CD1c-positive myeloid dendritic cell (primary cell): ENCODE measurements around the gene C9orf40.

ENCODE experiments used
- DNase-seq: peaks from one replicate; pipeline ENCODE4 v3.0.0-alpha.2; 2016; ENCODE audit errors: extremely low spot score

Gene C9orf40

DNA sequence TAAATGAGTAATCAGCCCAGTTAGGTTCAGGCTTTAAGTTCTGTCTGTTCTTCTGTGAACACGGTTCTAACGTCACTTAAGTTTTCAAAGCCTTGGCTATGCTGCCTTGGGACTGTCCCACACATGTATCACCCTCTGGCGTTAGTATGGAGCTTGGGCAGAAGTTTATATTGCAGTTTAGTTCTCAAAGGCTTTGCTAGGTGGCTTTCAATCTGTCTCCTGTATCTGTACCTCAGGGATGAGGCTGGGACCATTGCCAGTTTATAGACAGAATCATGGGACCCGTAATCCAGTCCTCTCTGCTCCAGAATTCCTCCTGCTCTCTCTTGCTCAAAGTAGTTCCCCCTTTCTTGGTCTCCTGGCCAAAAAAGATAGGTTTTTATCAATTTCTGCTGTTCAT is 12.1 kb downstream of the C9orf40 start:
- no peak for DNase-seq

DNA sequence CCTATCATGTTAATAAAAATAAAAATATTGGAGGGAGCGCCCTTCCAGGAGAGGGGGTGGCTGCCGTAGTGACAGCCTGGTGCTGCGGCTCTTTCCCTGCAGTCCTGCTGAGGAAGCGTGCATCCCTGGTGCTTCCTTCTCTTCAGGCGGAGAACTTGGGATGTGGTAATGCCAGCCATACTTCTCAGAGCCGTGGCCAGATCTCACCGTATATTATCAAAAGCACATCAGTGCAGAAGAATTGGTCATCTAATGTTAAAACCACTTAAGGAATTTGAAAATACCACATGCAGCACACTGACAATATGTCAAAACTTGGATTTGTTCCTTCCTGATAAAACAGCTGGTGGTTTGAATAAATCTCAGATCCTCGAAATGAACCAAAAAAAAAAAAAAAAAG is 17.7 kb downstream of the C9orf40 start:
- no peak for DNase-seq

DNA sequence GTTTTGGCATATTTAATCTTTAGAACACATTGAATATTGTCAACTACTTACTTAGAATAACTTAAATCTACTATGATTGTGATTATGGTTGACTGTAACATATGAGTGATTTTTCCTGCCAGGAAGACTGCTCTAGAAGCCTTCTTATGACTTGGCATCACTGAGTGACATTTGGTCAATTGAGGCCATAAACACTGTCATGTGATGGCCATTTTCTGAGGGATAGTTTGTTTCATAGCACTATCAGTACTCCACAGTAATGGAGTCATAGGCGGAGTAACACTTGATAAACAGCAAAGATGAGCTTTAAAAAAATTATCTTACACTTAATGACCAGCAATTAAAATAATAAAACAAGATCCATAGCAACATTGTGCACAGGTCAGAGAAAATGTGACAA is 31.0 kb downstream of the C9orf40 start:
- no peak for DNase-seq

DNA sequence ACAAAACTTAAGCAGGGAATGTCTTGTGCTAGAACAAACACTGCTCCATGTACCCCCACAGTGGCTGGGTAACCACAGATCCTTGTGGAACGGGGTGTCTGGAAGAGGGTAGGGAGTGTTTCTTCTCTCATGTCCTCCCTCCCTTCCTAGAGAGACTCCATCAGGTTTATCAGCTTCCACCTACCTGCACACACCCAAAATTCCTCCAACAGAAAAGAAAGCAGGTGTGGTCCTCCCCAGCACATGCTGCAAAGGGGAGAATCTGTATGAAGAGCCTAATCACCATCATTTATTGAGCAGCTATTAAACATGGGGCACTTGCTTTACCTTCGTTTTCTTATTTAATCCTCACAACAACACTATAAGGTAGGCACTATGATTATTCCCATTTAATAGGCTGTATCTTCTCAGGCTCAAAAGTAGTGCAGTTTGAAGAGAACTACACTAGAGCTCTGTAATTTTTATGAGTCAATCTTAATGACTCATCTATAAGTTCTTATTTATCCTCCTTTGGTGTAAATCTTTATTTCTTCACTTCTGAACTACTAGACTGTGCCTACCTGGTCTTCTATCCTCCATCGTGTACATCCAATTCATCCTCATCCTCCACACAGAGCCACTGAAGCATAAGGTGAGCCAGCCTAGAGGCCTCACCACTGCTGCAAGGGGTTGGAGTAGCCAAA is 31.6 kb downstream of the C9orf40 start:
- DNase-seq = no peak

DNA sequence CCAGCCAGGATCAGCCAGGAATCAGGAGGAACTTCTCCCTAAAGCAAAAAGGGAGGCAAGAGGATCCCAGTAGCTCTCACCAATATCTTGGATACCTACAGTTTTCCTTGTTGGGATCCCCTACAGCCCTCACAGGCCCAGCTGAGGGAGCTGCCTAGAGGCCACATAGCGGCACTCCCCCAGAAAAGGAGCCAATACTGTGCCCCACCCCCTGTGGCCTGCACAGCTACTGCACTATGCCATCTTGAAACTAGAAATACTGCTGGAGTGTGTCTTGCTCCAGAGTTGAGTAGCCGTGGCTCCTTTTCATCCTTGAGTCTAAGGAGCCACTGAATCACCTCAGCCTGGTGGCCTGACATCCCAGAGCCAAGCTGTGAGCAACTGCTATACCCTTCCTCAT is 42.7 kb downstream of the C9orf40 start:
- DNase-seq = no peak

DNA sequence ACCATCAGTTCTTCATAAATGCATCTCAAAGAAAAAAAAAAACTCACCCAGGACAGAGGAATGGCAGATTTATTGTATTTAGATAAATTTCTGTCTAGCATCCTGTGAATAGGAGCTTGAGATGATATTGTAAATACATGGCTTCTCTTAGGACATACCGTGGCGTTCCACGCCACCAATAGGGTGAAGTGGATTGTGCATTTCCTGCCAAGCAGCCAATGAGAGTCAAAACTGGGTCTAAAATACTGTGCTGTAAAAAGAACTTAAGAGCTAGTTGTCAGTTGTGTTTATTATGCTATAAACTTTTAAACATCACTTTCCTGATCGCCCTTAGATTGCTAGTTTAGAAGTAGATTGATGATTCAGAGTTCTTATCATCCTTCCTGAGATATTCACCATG is 44.0 kb downstream of the C9orf40 start:
- DNase-seq = no peak

DNA sequence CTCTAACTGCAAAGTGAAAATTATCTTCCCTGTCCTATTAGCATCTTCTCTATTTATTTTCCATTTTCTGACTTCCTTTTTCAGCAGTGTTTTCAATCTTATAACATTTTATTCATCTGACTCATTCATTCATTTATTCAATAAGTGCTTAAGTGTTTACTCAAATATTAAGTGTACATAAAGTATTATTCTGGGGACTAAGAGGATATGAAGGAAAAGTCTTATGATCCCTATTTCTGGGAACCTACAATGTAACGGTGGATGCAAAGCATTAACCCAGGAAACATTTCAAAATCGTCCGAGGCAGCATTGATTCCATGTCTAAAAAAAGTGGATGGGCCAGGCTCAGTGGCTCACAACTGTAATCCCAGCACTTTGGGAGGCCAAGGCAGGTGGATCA is 45.6 kb downstream of the C9orf40 start:
- DNase-seq = no peak

- DNase-seq = no peak
Measured at GRCh38 chr9:74901001-74901400, 51.7 kb downstream of the C9orf40 start.
